Measurements from ENCODE around the gene POLG.
"Not testable (repeated sequence)": the region's sequence is repeated elsewhere in the genome, so short reads cannot be mapped to it uniquely, and the experiment has no call there.

POLG gene

DNA sequence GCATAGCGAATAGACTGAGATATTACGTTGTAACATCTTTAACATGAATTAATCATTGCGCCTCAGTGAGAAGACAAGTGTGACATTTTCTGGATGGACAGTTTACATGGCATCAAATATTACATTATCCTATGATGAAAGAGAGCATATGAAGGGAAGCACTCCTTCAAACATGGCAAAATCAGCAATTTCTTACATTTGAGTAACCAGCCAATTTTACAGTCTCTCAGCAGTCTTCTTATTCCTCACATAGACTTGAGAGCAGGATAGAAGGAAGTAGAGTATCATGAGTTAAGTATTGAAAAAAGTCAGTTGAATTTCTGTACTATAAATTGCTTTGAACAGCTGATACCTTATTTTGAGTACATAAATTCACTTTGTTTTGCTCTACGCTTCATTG is 52.0 kb downstream of the POLG start:
- no peak for DNase-seq (ENCODE audit: low read depth)

DNA sequence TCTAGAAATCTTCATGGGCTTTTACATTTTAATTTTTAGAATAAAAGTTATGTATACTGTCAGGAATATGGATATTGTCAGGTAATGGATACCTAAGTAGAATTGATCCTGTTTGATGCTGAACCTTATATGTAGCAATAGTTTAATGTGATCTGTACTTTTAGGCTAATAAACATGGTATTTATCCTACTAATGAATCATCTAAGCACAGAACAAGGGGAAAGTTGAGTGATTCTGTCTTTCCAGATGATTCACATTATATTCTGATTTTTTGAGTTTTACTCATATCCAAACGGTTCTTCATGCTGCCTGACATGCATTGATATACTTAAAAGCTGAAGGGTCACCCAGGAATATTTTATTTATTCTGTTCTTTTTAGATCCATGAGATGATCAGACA is 56.3 kb downstream of the POLG start:
- DNase-seq (ENCODE audit: low read depth), result no peak

DNA sequence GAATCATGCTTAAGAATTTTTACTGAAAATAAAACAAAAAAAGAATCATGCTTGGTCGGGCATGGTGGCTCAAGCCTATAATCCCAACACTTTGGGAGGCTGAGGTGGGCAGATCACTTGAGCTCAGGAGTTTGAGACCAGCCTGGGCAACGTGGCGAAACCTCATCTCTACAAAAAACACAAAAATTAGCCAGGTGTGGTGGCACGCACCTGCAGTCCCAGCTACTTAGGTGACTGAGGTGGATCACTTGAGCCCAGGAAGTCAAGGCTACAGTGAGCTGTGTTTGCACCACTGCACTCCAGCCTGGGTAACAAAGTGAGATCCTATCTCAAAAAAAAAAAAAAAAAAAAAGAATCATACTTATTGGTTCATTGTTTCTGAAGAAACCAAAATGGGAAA is 57.3 kb downstream of the POLG start:
- not testable (repeated sequence) for DNase-seq (ENCODE audit: low read depth)
